HEK293 (cell line): ENCODE data around the gene OBSCN.

Experiments used
- BCL11A ChIP-seq: fragments of 450-650 bp; formaldehyde crosslinking; IDR thresholded peaks from 2 replicates; pipeline ENCODE4 v1.5.1; 2016; ENCODE audit warnings: low read depth, missing biosample characterization, missing genetic modification characterization
- BCL11B ChIP-seq: fragments of 450-650 bp; formaldehyde crosslinking; IDR thresholded peaks from 2 replicates; pipeline ENCODE4 v1.5.1; 2016; ENCODE audit warnings: low read depth, missing biosample characterization, missing genetic modification characterization
- CTCF ChIP-seq: fragments of 450-650 bp; formaldehyde crosslinking; IDR thresholded peaks from 2 replicates; pipeline ENCODE4 v1.5.1; 2016; ENCODE audit warnings: missing biosample characterization, missing genetic modification characterization
- FEZF1 ChIP-seq: fragments of 450-650 bp; formaldehyde crosslinking; IDR thresholded peaks from 2 replicates; pipeline ENCODE4 v1.5.1; 2016; ENCODE audit warnings: missing biosample characterization, missing genetic modification characterization
- GLI4 ChIP-seq: fragments of 450-650 bp; formaldehyde crosslinking; IDR thresholded peaks from 2 replicates; pipeline ENCODE4 v1.5.1; 2016; ENCODE audit warnings: missing biosample characterization, missing genetic modification characterization
- KLF16 ChIP-seq: fragments of 450-650 bp; formaldehyde crosslinking; IDR thresholded peaks from 2 replicates; pipeline ENCODE4 v1.5.1; 2017; ENCODE audit warnings: missing biosample characterization, missing genetic modification characterization
- KLF17 ChIP-seq: fragments of 450-650 bp; formaldehyde crosslinking; IDR thresholded peaks from 2 replicates; pipeline ENCODE4 v1.5.1; 2016; ENCODE audit warnings: missing biosample characterization, missing genetic modification characterization
- KLF7 ChIP-seq: fragments of 450-650 bp; formaldehyde crosslinking; IDR thresholded peaks from 2 replicates; pipeline ENCODE4 v1.5.1; 2016; ENCODE audit warnings: missing biosample characterization, missing genetic modification characterization, borderline replicate concordance
- YY1 ChIP-seq: fragments of 450-650 bp; formaldehyde crosslinking; IDR thresholded peaks from 2 replicates; pipeline ENCODE4 v1.5.1; 2018; ENCODE audit warnings: missing biosample characterization, missing genetic modification characterization
- ZBTB11 ChIP-seq: fragments of 450-650 bp; formaldehyde crosslinking; conservative IDR thresholded peaks from 2 replicates; pipeline ENCODE4 v1.5.1; 2016; ENCODE audit warnings: low read depth, missing biosample characterization, missing genetic modification characterization
- ZBTB17 ChIP-seq: fragments of 450-650 bp; formaldehyde crosslinking; IDR thresholded peaks from 2 replicates; pipeline ENCODE4 v1.5.1; 2016; ENCODE audit warnings: missing biosample characterization, missing genetic modification characterization
- ZFHX2 ChIP-seq: fragments of 450-650 bp; formaldehyde crosslinking; conservative IDR thresholded peaks from 2 replicates; pipeline ENCODE4 v1.5.1; 2016; ENCODE audit warnings: missing biosample characterization, missing genetic modification characterization
- ZNF10 ChIP-seq: fragments of 450-650 bp; formaldehyde crosslinking; IDR thresholded peaks from 2 replicates; pipeline ENCODE4 v1.5.1; 2017; ENCODE audit warnings: missing biosample characterization, missing genetic modification characterization
- ZNF133 ChIP-seq: fragments of 450-650 bp; formaldehyde crosslinking; IDR thresholded peaks from 2 replicates; pipeline ENCODE4 v1.5.1; 2016; ENCODE audit warnings: missing biosample characterization, missing genetic modification characterization
- ZNF146 ChIP-seq: fragments of 450-650 bp; formaldehyde crosslinking; IDR thresholded peaks from 2 replicates; pipeline ENCODE4 v1.5.1; 2016; ENCODE audit warnings: missing biosample characterization, missing genetic modification characterization
- ZNF148 ChIP-seq: fragments of 450-650 bp; formaldehyde crosslinking; IDR thresholded peaks from 2 replicates; pipeline ENCODE4 v1.5.0; 2017; ENCODE audit warnings: missing biosample characterization, missing genetic modification characterization, borderline replicate concordance
- ZNF221 ChIP-seq: fragments of 450-650 bp; formaldehyde crosslinking; IDR thresholded peaks from 2 replicates; pipeline ENCODE4 v1.5.1; 2017; ENCODE audit warnings: missing biosample characterization, missing genetic modification characterization, borderline replicate concordance
- ZNF311 ChIP-seq: fragments of 450-650 bp; formaldehyde crosslinking; IDR thresholded peaks from 2 replicates; pipeline ENCODE4 v1.5.1; 2017; ENCODE audit warnings: missing biosample characterization, missing genetic modification characterization, borderline replicate concordance
- ZNF324 ChIP-seq: fragments of 450-650 bp; formaldehyde crosslinking; IDR thresholded peaks from 2 replicates; pipeline ENCODE4 v1.5.1; 2016; ENCODE audit warnings: missing biosample characterization, missing genetic modification characterization
- ZNF48 ChIP-seq: fragments of 450-650 bp; formaldehyde crosslinking; IDR thresholded peaks from 2 replicates; pipeline ENCODE4 v1.5.1; 2016; ENCODE audit warnings: missing biosample characterization, missing genetic modification characterization
- ZNF488 ChIP-seq: fragments of 450-650 bp; formaldehyde crosslinking; IDR thresholded peaks from 2 replicates; pipeline ENCODE4 v1.5.1; 2016; ENCODE audit warnings: missing biosample characterization, missing genetic modification characterization
- ZNF514 ChIP-seq: fragments of 450-650 bp; formaldehyde crosslinking; IDR thresholded peaks from 2 replicates; pipeline ENCODE4 v1.5.1; 2016; ENCODE audit warnings: missing biosample characterization, missing genetic modification characterization
- ZNF561 ChIP-seq: fragments of 450-650 bp; IDR thresholded peaks from 2 replicates; pipeline ENCODE4 v1.5.1; 2018; ENCODE audit warnings: missing biosample characterization, missing genetic modification characterization, borderline replicate concordance
- ZNF596 ChIP-seq: fragments of 450-650 bp; IDR thresholded peaks from 2 replicates; pipeline ENCODE4 v1.5.0; 2018; ENCODE audit warnings: missing biosample characterization, mild to moderate bottlenecking, missing genetic modification characterization, moderate library complexity
- ZNF600 ChIP-seq: fragments of 450-650 bp; formaldehyde crosslinking; IDR thresholded peaks from 2 replicates; pipeline ENCODE4 v1.5.1; 2016; ENCODE audit warnings: missing biosample characterization, missing genetic modification characterization
- ZNF624 ChIP-seq: fragments of 450-650 bp; formaldehyde crosslinking; IDR thresholded peaks from 2 replicates; pipeline ENCODE4 v1.5.1; 2017; ENCODE audit warnings: missing biosample characterization, missing genetic modification characterization
- ZSCAN5A ChIP-seq: fragments of 450-650 bp; formaldehyde crosslinking; IDR thresholded peaks from 2 replicates; pipeline ENCODE4 v1.5.1; 2016; ENCODE audit warnings: missing biosample characterization, missing genetic modification characterization
- ZXDB ChIP-seq: fragments of 450-650 bp; formaldehyde crosslinking; IDR thresholded peaks from 2 replicates; pipeline ENCODE4 v1.5.1; 2016; ENCODE audit warnings: missing biosample characterization, missing genetic modification characterization

The OBSCN gene

GRCh38 chr1:228165372-228166169, 42.3 kb upstream of the OBSCN start, which contains the start of gene IBA57 (continued):
- TF ChIP-seq ZNF596 (tag by site-specific recombination) (peak; percentile 82), YY1 (tag by site-specific recombination) (peak; percentile 98), ZSCAN5A (tag by site-specific recombination) (0 out of 2 replicates have a peak, but pooled peaks have one; percentile 13), ZBTB17 (tag by site-specific recombination) (peak; percentile 52; the same call in 1 of the 2 replicates), GLI4 (tag by site-specific recombination) (no peak), ZNF311 (tag by site-specific recombination) (no peak), CTCF (tag by site-specific recombination) (peak; percentile 99), KLF16 (tag by site-specific recombination) (peak; percentile 92), ZNF561 (tag by site-specific recombination) (peak; percentile 100), BCL11A (peak; percentile 80; the same call in 1 of the 2 replicates), ZFHX2 (peak; percentile 83), KLF17 (tag by site-specific recombination) (peak; percentile 92), ZNF624 (tag by site-specific recombination) (no peak), KLF7 (peak; percentile 76; the same call in 1 of the 2 replicates), ZNF133 (tag by site-specific recombination) (no peak), ZNF600 (0 out of 2 replicates have a peak, but pooled peaks have one; percentile 31), ZNF146 (tag by site-specific recombination) (no peak), ZNF221 (tag by site-specific recombination) (peak; percentile 64; the same call in 1 of the 2 replicates), ZNF10 (tag by site-specific recombination) (peak; percentile 35; the same call in 1 of the 2 replicates), ZNF324 (tag by site-specific recombination) (0 out of 2 replicates have a peak, but pooled peaks have one; percentile 34), ZNF48 (no peak), ZXDB (tag by site-specific recombination) (peak; percentile 89), FEZF1 (tag by site-specific recombination) (no peak), ZNF488 (no peak), ZNF514 (tag by site-specific recombination) (no peak), BCL11B (tag by site-specific recombination) (peak; percentile 72), ZBTB11 (tag by site-specific recombination) (peak; percentile 25; the same call in 1 of the 2 replicates), ZNF148 (no peak)
